ENCODE results near the gene NDFIP1. TPM values are rescaled to one million over a fixed set of nuclear protein-coding genes. Genes with fewer than 3 reads are reported as not detected.

NDFIP1 gene, protein sequence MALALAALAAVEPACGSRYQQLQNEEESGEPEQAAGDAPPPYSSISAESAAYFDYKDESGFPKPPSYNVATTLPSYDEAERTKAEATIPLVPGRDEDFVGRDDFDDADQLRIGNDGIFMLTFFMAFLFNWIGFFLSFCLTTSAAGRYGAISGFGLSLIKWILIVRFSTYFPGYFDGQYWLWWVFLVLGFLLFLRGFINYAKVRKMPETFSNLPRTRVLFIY
- total RNA-seq, result 55.8 and 59.3 TPM in 2 replicates

DNA sequence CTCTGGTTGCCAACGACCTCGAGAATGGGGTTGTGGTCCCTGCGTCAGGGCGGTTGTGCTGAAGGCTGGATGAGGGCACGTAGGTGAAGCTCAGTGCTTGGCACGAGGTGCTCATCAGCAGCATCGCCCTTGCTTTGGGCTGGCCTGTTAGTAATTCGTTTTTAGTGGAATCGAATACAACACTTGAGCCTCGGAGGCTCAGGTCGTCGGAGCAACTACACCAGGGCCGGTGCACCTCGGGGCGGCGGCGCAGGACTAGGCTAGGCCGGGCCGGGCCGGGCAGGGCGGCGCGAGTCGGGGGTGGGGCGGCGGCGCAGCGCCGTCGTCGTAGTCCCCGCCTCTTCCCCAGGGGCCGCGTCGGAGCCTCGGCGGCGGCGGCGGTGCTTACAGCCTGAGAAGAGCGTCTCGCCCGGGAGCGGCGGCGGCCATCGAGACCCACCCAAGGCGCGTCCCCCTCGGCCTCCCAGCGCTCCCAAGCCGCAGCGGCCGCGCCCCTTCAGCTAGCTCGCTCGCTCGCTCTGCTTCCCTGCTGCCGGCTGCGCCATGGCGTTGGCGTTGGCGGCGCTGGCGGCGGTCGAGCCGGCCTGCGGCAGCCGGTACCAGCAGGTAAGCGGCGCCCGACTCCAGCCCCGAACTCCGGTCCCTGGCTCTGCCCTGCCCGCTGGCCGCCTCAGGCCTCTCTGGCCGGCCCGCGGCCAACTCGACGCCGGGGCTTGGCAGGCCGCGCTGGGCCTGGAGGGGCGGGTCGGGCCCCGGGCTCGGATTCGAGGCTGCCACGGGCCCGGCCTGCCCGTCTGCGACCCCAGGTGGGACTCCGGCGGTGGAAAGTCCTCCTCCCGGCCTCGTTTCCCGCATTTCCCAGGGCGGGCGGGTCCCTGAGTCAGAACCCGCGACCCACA lies at the start of gene NDFIP1:
Gene NDFIP1, plus strand, starts transcription at position 348 of the 899 bp plus-strand sequence. Its CDS starts 196 bp downstream, at position 544.

Other genes with a start within 250 kb of the NDFIP1 start
- gene PCDH1, start 230.4 kb upstream of the NDFIP1 start, total RNA-seq, result 5.7 and 7.0 TPM in 2 replicates
- 37.4 and 47.0 TPM in 2 replicates for gene DELE1, start 184.9 kb upstream of the NDFIP1 start, total RNA-seq
- 1.7 and 3.6 TPM in 2 replicates for gene PCDH12, start 150.6 kb upstream of the NDFIP1 start, total RNA-seq
- gene RNF14, start 139.7 kb upstream of the NDFIP1 start, total RNA-seq, result 76.2 and 91.0 TPM in 2 replicates
- 32.6 and 47.2 TPM in 2 replicates for gene GNPDA1, start 95.8 kb upstream of the NDFIP1 start, total RNA-seq
- 16.5 and 16.8 TPM in 2 replicates for gene SPRY4, start 216.2 kb downstream of the NDFIP1 start, total RNA-seq